Prostate gland (tissue), 2 donors: Measurements from ENCODE around the gene PEX6. TPM values are rescaled to one million over a fixed set of nuclear protein-coding genes. Genes with fewer than 3 reads are reported as not detected.

Experiments
- DNase-seq: peaks from one replicate; pipeline ENCODE4 v3.0.0-alpha.2; 2019; ENCODE audit warnings: low spot score
- H3K27ac ChIP-seq, 2 donors: fragments of 200-600 bp; sonication (generic); 2 replicates each; pipeline ENCODE4 v1.5.1; 2017 to 2019
- H3K27me3 ChIP-seq: fragments of 200-600 bp; sonication (generic); replicated peaks from 2 replicates; pipeline ENCODE4 v1.5.1; 2019; ENCODE audit not compliant: insufficient read depth
- H3K36me3 ChIP-seq, 2 donors: fragments of 200-600 bp; sonication (generic); 1 replicate in 1 of 2; 2 replicates in 1 of 2; pipeline versions ENCODE4 v1.5.1 to v1.8.1; 2017 to 2019
- H3K4me1 ChIP-seq: fragments of 200-600 bp; sonication (generic); replicated peaks from 2 replicates; pipeline ENCODE4 v1.5.1; 2019
- H3K4me3 ChIP-seq, 2 donors: fragments of 200-600 bp; sonication (generic); 2 replicates each; pipeline ENCODE4 v1.5.1; 2017 to 2019
- H3K9me3 ChIP-seq: fragments of 200-600 bp; sonication (generic); 2 replicates; pipeline ENCODE4 v1.5.1; 2017
- CTCF ChIP-seq, 4 experiments: fragments of 200-600 bp in 2 of 4; fragments of 450-650 bp in 2 of 4; sonication (generic) in 2 of 4; IDR thresholded peaks; 1 replicate in 3 of 4; 2 replicates in 1 of 4; pipeline ENCODE4 v1.5.1; 2016 to 2019; ENCODE audit warnings: antibody characterized with exemption in 4 of 4, mild to moderate bottlenecking in 2 of 4, moderate library complexity in 2 of 4
- POLR2A ChIP-seq: fragments of 450-650 bp; IDR thresholded peaks from one replicate; pipeline ENCODE4 v1.6.1; 2016; ENCODE audit warnings: antibody characterized with exemption, mild to moderate bottlenecking
- POLR2AphosphoS5 ChIP-seq: sonication (generic); formaldehyde crosslinking; IDR thresholded peaks from one replicate; pipeline ENCODE4 v1.6.1; 2017; ENCODE audit warnings: antibody characterized with exemption
- WGBS: methylation state at CpG from one replicate; pipeline ENCODE4 v1.1.5; 2018; 5-methylcytosine and 5-hydroxymethylcytosine counted together
- intact Hi-C: fragments of 100-400 bp; cut with DNase I; formaldehyde crosslinking; loops from one replicate; pipeline ENCODE4 v1.14.2; 2022
- total RNA-seq, 2 donors: library from RNA; depleted of rRNA; stranded (reverse); fragments of >200 nt; gene quantifications; one replicate each; pipeline ENCODE4 v1.1.0, GENCODE V29; 2016

Gene PEX6
- total RNA-seq, 2 donors from 2014 or later, result 23.9 to 57.9 TPM

GRCh38 chr6:42974919-42975505, 4.0 kb downstream of the PEX6 start:
- H3K4me3 ChIP-seq, result no peak overlapping the region
- no peaks in the 10 kb centered on the region for H3K9me3 ChIP-seq
- peaks cover 3% of the 10 kb centered on the region for H3K4me1 ChIP-seq
- WGBS, result 60% methylated on average over 5 of the region's 5 CpGs
- no peak overlapping the region for H3K27ac ChIP-seq
- H3K36me3 ChIP-seq, result no peaks in the 10 kb centered on the region
- no peaks in the 10 kb centered on the region for H3K27me3 ChIP-seq
- TF ChIP-seq POLR2A (no peak), CTCF (IDR thresholded peaks at IDR 0.05) (no peak), POLR2AphosphoS5 (no peak)
- intact Hi-C loops, result no loop called here
- DNase-seq, result no peak

DNA sequence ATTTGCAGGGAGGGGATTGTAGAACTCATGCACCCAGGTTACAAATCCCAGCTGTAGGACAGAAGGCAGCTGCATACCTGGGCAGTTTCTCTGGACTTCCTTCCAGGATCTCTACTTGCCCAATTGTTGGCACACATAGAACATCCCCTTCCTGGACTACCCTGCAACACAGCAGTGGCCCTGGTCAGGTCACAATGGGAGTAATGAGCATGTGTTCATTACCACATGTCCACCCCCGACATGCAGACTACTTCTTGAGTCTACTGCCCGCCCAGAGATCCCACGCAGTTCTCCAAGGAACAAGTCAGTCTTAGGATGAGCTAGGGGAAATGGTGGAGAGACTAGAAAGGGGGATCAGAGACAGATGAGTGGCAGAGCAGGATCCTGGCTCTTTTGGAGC, 5.1 kb downstream of the PEX6 start:
- no peak for TF ChIP-seq POLR2AphosphoS5
- TF ChIP-seq POLR2A, result no peak
- TF ChIP-seq CTCF (IDR thresholded peaks at IDR 0.05), result no peak
- H3K4me3 ChIP-seq, result no peak overlapping the region
- H3K4me1 ChIP-seq, result no peaks in the 10 kb centered on the region
- intact Hi-C loops, result no loop called here
- no peak for DNase-seq
- no peaks in the 10 kb centered on the region for H3K9me3 ChIP-seq
- WGBS, result 97% methylated on average over 3 of the region's 3 CpGs
- no peak overlapping the region for H3K27ac ChIP-seq
- no peaks in the 10 kb centered on the region for H3K27me3 ChIP-seq
- H3K36me3 ChIP-seq, result no peaks in the 10 kb centered on the region

DNA sequence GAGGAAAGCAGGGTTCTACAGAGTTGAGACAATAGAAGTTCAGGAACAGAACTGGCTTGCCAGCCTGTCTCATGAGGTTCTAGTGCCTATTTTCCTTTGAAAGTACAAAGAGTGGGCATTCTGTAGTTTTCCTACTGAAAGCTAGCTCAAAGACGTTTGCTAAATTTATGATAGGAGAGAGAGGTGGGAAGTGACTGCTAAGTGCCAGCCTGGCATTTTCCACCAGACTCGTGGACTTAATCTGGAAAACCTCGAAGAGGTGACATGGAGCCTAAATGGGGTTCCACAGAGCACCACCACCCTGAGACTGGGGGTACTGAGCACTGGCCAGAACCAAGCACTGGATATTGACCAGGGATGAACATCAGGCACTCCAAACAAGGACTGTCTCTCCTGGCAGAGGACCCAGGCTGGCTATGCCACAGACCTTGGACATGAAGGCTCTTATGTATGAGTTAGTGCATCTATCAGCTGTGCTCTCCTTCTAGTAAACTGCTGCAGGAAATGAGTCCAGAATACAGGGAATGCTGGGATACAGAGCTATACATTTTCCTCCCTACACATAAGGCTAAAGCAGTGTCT, 7.1 kb downstream of the PEX6 start:
- no peak for TF ChIP-seq POLR2AphosphoS5
- TF ChIP-seq CTCF (IDR thresholded peaks at IDR 0.05), result no peak
- no peak for TF ChIP-seq POLR2A
- Histone ChIP-seq H3K4me3 (no peak overlapping the region), H3K27me3 (no peaks in the 10 kb centered on the region), H3K27ac (no peak overlapping the region), H3K9me3 (no peaks in the 10 kb centered on the region), H3K4me1 (no peaks in the 10 kb centered on the region), H3K36me3 (peaks cover 0 to 5% of the 10 kb centered on the region in 2 donors)
- WGBS, result 81% methylated on average over 3 of the region's 3 CpGs
- intact Hi-C loops, result no loop called here
- DNase-seq, result no peak

- H3K4me3 ChIP-seq, result no peak overlapping the region
- TF ChIP-seq POLR2A (no peak), POLR2AphosphoS5 (no peak), CTCF (IDR thresholded peaks at IDR 0.05) (no peak)
Observed at GRCh38 chr6:42970871-42971612, 7.9 kb downstream of the PEX6 start.

More at GRCh38 chr6:42970871-42971612, 7.9 kb downstream of the PEX6 start:
- intact Hi-C loops, result no loop called here
- Histone ChIP-seq H3K27ac (no peak overlapping the region), H3K36me3 (peaks cover 0 to 8% of the 10 kb centered on the region in 2 donors), H3K9me3 (no peaks in the 10 kb centered on the region), H3K4me1 (no peaks in the 10 kb centered on the region), H3K27me3 (no peaks in the 10 kb centered on the region)
- no peak for DNase-seq
- 82% methylated on average over 4 of the region's 4 CpGs for WGBS
